H9 (cell line): ENCODE data around the gene PRMT7. TPM values are rescaled to one million over a fixed set of nuclear protein-coding genes. Genes with fewer than 3 reads are reported as not detected.

Source experiments
- DNase-seq: peaks from one replicate; pipeline ENCODE4 v3.0.0-alpha.2; 2017
- H2AFZ ChIP-seq: one replicate; pipeline ENCODE4 v1.6.1; 2013; ENCODE audit warnings: mild to moderate bottlenecking, low read length, control low read depth, moderate library complexity
- H2AK5ac ChIP-seq: 2 replicates; pipeline ENCODE4 v1.6.1; 2013; ENCODE audit warnings: low read length, control low read depth, mixed read lengths; ENCODE audit not compliant: insufficient read length
- H2BK120ac ChIP-seq: one replicate; pipeline ENCODE4 v1.6.1; 2013; ENCODE audit warnings: low read depth, mild to moderate bottlenecking, low read length, control low read depth, inconsistent platforms; ENCODE audit not compliant: poor library complexity, severe bottlenecking
- H2BK12ac ChIP-seq: 2 replicates; pipeline ENCODE4 v1.6.1; 2013; ENCODE audit warnings: low read length, control low read depth, mixed read lengths, low read depth; ENCODE audit not compliant: insufficient read length
- H2BK15ac ChIP-seq: 2 replicates; pipeline ENCODE4 v1.6.1; 2013; ENCODE audit warnings: low read depth, low read length, control low read depth
- H2BK20ac ChIP-seq: one replicate; pipeline ENCODE4 v1.6.1; 2013; ENCODE audit warnings: low read depth, mild to moderate bottlenecking, low read length, control low read depth, inconsistent platforms; ENCODE audit not compliant: poor library complexity, severe bottlenecking
- H2BK5ac ChIP-seq: 2 replicates; pipeline ENCODE4 v1.6.1; 2013; ENCODE audit warnings: low read length, control low read depth, mixed read lengths; ENCODE audit not compliant: insufficient read length
- H3K14ac ChIP-seq: 2 replicates; pipeline ENCODE4 v1.6.1; 2013; ENCODE audit warnings: low read length, control low read depth; ENCODE audit not compliant: insufficient read depth
- H3K18ac ChIP-seq: 2 replicates; pipeline ENCODE4 v1.6.1; 2013; ENCODE audit warnings: low read depth, mild to moderate bottlenecking, mixed read lengths, low read length, control low read depth; ENCODE audit not compliant: insufficient read length
- H3K23ac ChIP-seq: 2 replicates; pipeline ENCODE4 v1.6.1; 2013; ENCODE audit warnings: low read length, control low read depth, mixed read lengths, low read depth; ENCODE audit not compliant: insufficient read length
- H3K23me2 ChIP-seq: 2 replicates; pipeline ENCODE4 v1.6.1; 2013; ENCODE audit warnings: low read depth, mild to moderate bottlenecking, mixed read lengths, low read length, control low read depth; ENCODE audit not compliant: insufficient read length, poor library complexity, severe bottlenecking
- H3K27ac ChIP-seq: 2 replicates; pipeline ENCODE4 v1.5.1; 2013; ENCODE audit warnings: low read length, control low read depth, mixed read lengths, low read depth; ENCODE audit not compliant: insufficient read length
- H3K27me3 ChIP-seq: 2 replicates; pipeline ENCODE4 v1.6.1; 2013; ENCODE audit warnings: low read length, control low read depth, inconsistent platforms; ENCODE audit not compliant: insufficient read depth
- H3K4ac ChIP-seq: 2 replicates; pipeline ENCODE4 v1.6.1; 2013; ENCODE audit warnings: low read depth, mild to moderate bottlenecking, control low read depth, inconsistent platforms, low read length, moderate library complexity
- H3K4me1 ChIP-seq: 2 replicates; pipeline ENCODE4 v1.6.1; 2013; ENCODE audit warnings: low read length, control low read depth, inconsistent platforms; ENCODE audit not compliant: insufficient read depth
- H3K4me2 ChIP-seq: 2 replicates; pipeline ENCODE4 v1.6.1; 2013; ENCODE audit warnings: low read length, control low read depth, mixed read lengths; ENCODE audit not compliant: insufficient read length, insufficient read depth
- H3K56ac ChIP-seq: 2 replicates; pipeline ENCODE4 v1.6.1; 2013; ENCODE audit warnings: low read depth, mild to moderate bottlenecking, mixed read lengths, low read length, control low read depth; ENCODE audit not compliant: insufficient read length
- H3K79me1 ChIP-seq: 2 replicates; pipeline ENCODE4 v1.6.1; 2013; ENCODE audit warnings: low read depth, mild to moderate bottlenecking, moderate library complexity, low read length, control low read depth, inconsistent platforms; ENCODE audit not compliant: insufficient read depth, poor library complexity, severe bottlenecking
- H3K79me2 ChIP-seq: 2 replicates; pipeline ENCODE4 v1.6.1; 2013; ENCODE audit warnings: low read length, control low read depth, inconsistent platforms; ENCODE audit not compliant: insufficient read depth
- H3K9ac ChIP-seq: 2 replicates; pipeline ENCODE4 v1.6.1; 2013; ENCODE audit warnings: low read length, control low read depth, mixed read lengths; ENCODE audit not compliant: insufficient read length; ENCODE audit errors: extremely low read depth
- H3K9me3 ChIP-seq: one replicate; pipeline ENCODE4 v1.6.1; 2013; ENCODE audit warnings: low read depth, low read length, inconsistent platforms; ENCODE audit not compliant: control insufficient read depth
- H3T11ph ChIP-seq: one replicate; pipeline ENCODE4 v1.6.1; 2013; ENCODE audit warnings: mild to moderate bottlenecking, low read length, control low read depth, inconsistent platforms
- H4K20me1 ChIP-seq: one replicate; pipeline ENCODE4 v1.6.1; 2013; ENCODE audit not compliant: control insufficient read depth, insufficient read length, insufficient read depth
- H4K5ac ChIP-seq: 2 replicates; pipeline ENCODE4 v1.6.1; 2013; ENCODE audit warnings: low read depth, mild to moderate bottlenecking, mixed read lengths, low read length, control low read depth; ENCODE audit not compliant: insufficient read length
- H4K8ac ChIP-seq: replicated peaks from 2 replicates; pipeline ENCODE4 v1.6.1; 2013; ENCODE audit warnings: low read length, control low read depth, mixed read lengths, low read depth; ENCODE audit not compliant: insufficient read length
- H4K91ac ChIP-seq: 2 replicates; pipeline ENCODE4 v1.6.1; 2013; ENCODE audit warnings: low read depth, mild to moderate bottlenecking, moderate library complexity, mixed read lengths, low read length, control low read depth; ENCODE audit not compliant: insufficient read length
- H3K27ac Mint-ChIP-seq, 3 experiments: 2 replicates in 2 of 3; 3 replicates in 1 of 3; pipeline ENCODE4 v1.8.0; 2020 to 2021; ENCODE audit warnings: mixed read lengths in 3 of 3, mild to moderate bottlenecking in 1 of 3, moderate library complexity in 1 of 3
- H3K27me3 Mint-ChIP-seq: 2 replicates; pipeline ENCODE4 v1.8.0; 2021; ENCODE audit warnings: low read depth, mild to moderate bottlenecking, moderate library complexity, mixed read lengths
- H3K36me3 Mint-ChIP-seq, 3 experiments: 2 replicates in 2 of 3; 3 replicates in 1 of 3; pipeline ENCODE4 v1.8.0; 2020 to 2021; ENCODE audit warnings: low read depth in 3 of 3, mixed read lengths in 3 of 3; ENCODE audit not compliant: insufficient read depth in 1 of 3
- H3K4me1 Mint-ChIP-seq, 2 experiments: 2 replicates each; pipeline ENCODE4 v1.8.0; 2020; ENCODE audit warnings: mixed read lengths in 2 of 2
- H3K4me3 Mint-ChIP-seq, 2 experiments: 2 replicates in 1 of 2; 3 replicates in 1 of 2; pipeline ENCODE4 v1.8.0; 2020 to 2021; ENCODE audit warnings: mild to moderate bottlenecking in 2 of 2, mixed read lengths in 2 of 2, moderate library complexity in 1 of 2
- H3K9me3 Mint-ChIP-seq, 2 experiments: 2 replicates in 1 of 2; 3 replicates in 1 of 2; pipeline ENCODE4 v1.8.0; 2020; ENCODE audit warnings: mild to moderate bottlenecking in 2 of 2, mixed read lengths in 2 of 2, moderate library complexity in 1 of 2
- CTCF ChIP-seq: fragments of 200-600 bp; sonication (generic); conservative IDR thresholded peaks from 3 replicates; pipeline ENCODE4 v1.8.0; 2021; ENCODE audit warnings: antibody characterized with exemption, mild to moderate bottlenecking
- WGBS: extraction: QIAGEN DNeasy Blood & Tissue Kit; methylation state at CpG from one replicate; pipeline ENCODE4 v1.1.7; 2013; ENCODE audit warnings: missing lambda C conversion rate, low lambda C conversion rate, mixed read lengths; ENCODE audit not compliant: insufficient read length; ENCODE audit errors: extremely low coverage; 5-methylcytosine and 5-hydroxymethylcytosine counted together
- total RNA-seq: library from RNA; stranded (reverse); gene quantifications from 2 replicates; pipeline ENCODE4 v1.2.1, GENCODE V29; 2021

Gene PRMT7
- total RNA-seq, 1 experiment from 2014 or later = 56.6 TPM

- no peak overlapping the region for H2BK120ac ChIP-seq
- H2BK20ac ChIP-seq = no peak overlapping the region
- TF ChIP-seq CTCF = no peak
- H2BK5ac ChIP-seq = no peak overlapping the region
- H4K91ac ChIP-seq = no peak overlapping the region
- no peak overlapping the region for H2BK12ac ChIP-seq
- no peak overlapping the region for H3K23ac ChIP-seq
- no peaks in the 10 kb centered on the region for H3K4me1 ChIP-seq
- H3K14ac ChIP-seq = no peak overlapping the region
- no peak overlapping the region for H3T11ph ChIP-seq
- no peak overlapping the region for H3K27ac ChIP-seq
- H3K9ac ChIP-seq = no peak overlapping the region
- no peaks in the 10 kb centered on the region for H3K27me3 ChIP-seq
- H3K18ac ChIP-seq = no peak overlapping the region
- H2BK15ac ChIP-seq = no peak overlapping the region
- no peak overlapping the region for H2AK5ac ChIP-seq
- WGBS = no CpG with 5 or more reads among the region's 13 CpGs
- H2AFZ ChIP-seq = no peak overlapping the region
- H4K20me1 ChIP-seq = no peaks in the 10 kb centered on the region
- H3K79me1 ChIP-seq = no peaks in the 10 kb centered on the region
- no peak overlapping the region for H3K56ac ChIP-seq
- Mint-ChIP-seq H3K27ac (no peak overlapping the region), H3K27me3 (no peaks in the 10 kb centered on the region), H3K4me1 (0 out of 4 replicates have a peak, but pooled peaks cover 0 to 2% of the 10 kb centered on the region in 2 experiments), H3K36me3 (peaks cover 13 to 66% (median 62%) of the 10 kb centered on the region in 3 experiments; a peak in 6 of 7 replicates), H3K4me3 (no peak overlapping the region), H3K9me3 (no peaks in the 10 kb centered on the region)
- no peak overlapping the region for H4K8ac ChIP-seq
- H3K23me2 ChIP-seq = no peaks in the 10 kb centered on the region
- no peak overlapping the region for H4K5ac ChIP-seq
- H3K4me2 ChIP-seq = no peak overlapping the region
- H3K79me2 ChIP-seq = no peaks in the 10 kb centered on the region
- DNase-seq = no peak
- H3K4ac ChIP-seq = no peak overlapping the region
- H3K9me3 ChIP-seq = no peaks in the 10 kb centered on the region
These were observed 42.5 kb downstream of the PRMT7 start for GRCh38 chr16:68353366-68353765.
